ENCODE results near the gene RNF26. TPM values are rescaled to one million over a fixed set of nuclear protein-coding genes. Genes with fewer than 3 reads are reported as not detected.
A peak's percentile ranks its signal among the peaks of the same experiment; 100 is the strongest.

The RNF26 gene
- total RNA-seq, 3 donors from 2014 or later = 8.8 to 11.2 (median 9.7) TPM

DNA sequence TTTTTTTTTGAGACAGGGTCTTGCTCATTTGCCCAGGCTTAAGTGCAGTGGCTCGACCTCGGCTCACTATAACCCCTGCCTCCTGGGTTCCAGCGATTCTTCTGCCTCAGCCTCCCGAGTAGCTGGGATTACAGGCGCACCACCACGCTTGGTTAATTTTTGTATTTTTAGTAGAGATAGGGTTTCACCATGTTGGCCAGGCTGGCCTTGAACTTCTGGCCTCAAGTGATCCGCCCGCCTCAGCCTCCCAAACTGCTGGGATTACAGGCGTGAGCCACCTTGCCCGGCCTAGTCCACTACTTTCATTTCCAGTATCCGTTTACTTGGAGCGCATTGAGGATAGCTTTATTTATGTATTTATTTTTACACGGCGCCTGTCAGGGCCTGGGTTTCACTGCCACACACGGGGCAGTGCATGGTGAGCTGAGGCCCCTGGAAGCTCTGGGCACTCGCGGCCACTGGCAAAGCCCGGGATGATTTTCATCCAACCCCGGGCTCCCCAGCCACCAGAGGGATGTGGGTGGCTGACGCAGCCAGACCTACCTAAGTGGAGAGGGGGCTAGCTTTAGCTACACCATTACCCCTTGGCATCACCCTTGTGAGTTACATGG, 11.3 kb upstream of the RNF26 start:
- peak overlapping the region in 1 of 2 donors; percentile 14 for H3K27ac ChIP-seq
- no peaks in the 10 kb centered on the region for H3K36me3 ChIP-seq
- TF ChIP-seq POLR2A (IDR thresholded peaks at IDR 0.05) (no peak), POLR2AphosphoS5 (IDR thresholded peaks at IDR 0.05) (no peak)
- TF ChIP-seq, protein P1, sequence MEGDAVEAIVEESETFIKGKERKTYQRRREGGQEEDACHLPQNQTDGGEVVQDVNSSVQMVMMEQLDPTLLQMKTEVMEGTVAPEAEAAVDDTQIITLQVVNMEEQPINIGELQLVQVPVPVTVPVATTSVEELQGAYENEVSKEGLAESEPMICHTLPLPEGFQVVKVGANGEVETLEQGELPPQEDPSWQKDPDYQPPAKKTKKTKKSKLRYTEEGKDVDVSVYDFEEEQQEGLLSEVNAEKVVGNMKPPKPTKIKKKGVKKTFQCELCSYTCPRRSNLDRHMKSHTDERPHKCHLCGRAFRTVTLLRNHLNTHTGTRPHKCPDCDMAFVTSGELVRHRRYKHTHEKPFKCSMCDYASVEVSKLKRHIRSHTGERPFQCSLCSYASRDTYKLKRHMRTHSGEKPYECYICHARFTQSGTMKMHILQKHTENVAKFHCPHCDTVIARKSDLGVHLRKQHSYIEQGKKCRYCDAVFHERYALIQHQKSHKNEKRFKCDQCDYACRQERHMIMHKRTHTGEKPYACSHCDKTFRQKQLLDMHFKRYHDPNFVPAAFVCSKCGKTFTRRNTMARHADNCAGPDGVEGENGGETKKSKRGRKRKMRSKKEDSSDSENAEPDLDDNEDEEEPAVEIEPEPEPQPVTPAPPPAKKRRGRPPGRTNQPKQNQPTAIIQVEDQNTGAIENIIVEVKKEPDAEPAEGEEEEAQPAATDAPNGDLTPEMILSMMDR (IDR thresholded peaks at IDR 0.05) = no peak
- DNase-seq (ENCODE audit: low spot score in 2 of 2) = no peak
- H3K9me3 ChIP-seq = no peaks in the 10 kb centered on the region
- H3K4me3 ChIP-seq = no peak overlapping the region
- H3K4me1 ChIP-seq = peaks cover 0 to 12% of the 10 kb centered on the region in 2 donors
- peaks cover 0 to 3% of the 10 kb centered on the region in 2 donors for H3K27me3 ChIP-seq
- intact Hi-C loops (cut with DNase I; ENCODE audit: low total_unique reads) = no loop called here

DNA sequence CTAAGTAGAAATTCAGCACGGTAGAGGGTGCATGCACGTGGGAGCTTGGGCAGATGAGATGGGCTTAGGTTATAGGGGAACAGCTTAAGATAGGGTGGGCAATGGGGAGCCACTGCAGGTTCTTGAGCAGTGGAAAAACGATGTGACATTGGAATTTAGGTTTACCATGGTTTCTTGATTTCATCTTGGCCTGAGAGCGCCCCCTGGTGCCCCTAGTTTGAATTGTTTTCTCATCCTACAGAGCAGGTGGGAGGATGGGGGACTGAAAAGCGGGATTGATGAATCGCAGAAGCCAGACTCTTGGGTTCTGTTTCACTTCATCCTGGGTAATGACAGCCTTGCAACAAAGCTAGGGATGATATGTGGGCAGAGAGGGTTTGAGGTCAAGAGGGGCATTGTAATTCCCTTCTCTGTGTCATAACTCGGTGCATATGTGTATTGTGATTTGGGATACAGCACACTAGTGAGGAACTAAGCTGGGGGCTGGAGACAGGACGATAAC, 10.7 kb upstream of the RNF26 start:
- Histone ChIP-seq H3K4me3 (no peak overlapping the region), H3K27ac (peak overlapping the region in 1 of 2 donors; percentile 14), H3K9me3 (no peaks in the 10 kb centered on the region), H3K4me1 (peaks cover 0 to 6% of the 10 kb centered on the region in 2 donors), H3K36me3 (no peaks in the 10 kb centered on the region), H3K27me3 (peaks cover 0 to 3% of the 10 kb centered on the region in 2 donors)
- no peak for DNase-seq (ENCODE audit: low spot score in 2 of 2)
- intact Hi-C loops (cut with DNase I; ENCODE audit: low total_unique reads) = no loop called here
- TF ChIP-seq, protein P1 (IDR thresholded peaks at IDR 0.05) = peak; percentile 31 to 66 (median 64)
- no peak for TF ChIP-seq POLR2A (IDR thresholded peaks at IDR 0.05)

DNA sequence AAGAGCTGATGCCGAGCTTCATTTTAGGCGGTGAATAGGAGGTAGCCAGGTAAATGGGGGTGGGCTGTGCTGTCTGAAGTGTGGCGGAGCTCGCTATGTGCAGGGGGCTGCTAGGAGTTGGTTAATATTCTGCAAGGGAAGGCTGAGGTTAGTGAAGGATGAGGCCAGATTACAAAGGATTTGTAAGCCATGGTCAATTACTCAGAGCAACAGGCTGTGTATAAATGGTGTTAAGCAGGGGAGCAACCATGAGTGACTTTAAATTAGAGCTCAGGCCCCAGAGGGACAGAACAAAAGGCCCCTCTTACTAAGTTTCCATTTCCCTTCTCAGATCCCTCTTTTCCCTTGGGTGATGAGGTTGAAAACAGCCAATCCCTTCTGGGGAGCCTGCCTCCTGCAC, 10.1 kb upstream of the RNF26 start:
- no peaks in the 10 kb centered on the region for H3K9me3 ChIP-seq
- intact Hi-C loops (cut with DNase I; ENCODE audit: low total_unique reads) = no loop called here
- peaks cover 0 to 3% of the 10 kb centered on the region in 2 donors for H3K27me3 ChIP-seq
- no peak for TF ChIP-seq POLR2A (IDR thresholded peaks at IDR 0.05)
- H3K4me1 ChIP-seq = peaks cover 0 to 3% of the 10 kb centered on the region in 2 donors
- no peak overlapping the region for H3K4me3 ChIP-seq
- H3K27ac ChIP-seq = no peak overlapping the region
- no peaks in the 10 kb centered on the region for H3K36me3 ChIP-seq
- no peak for DNase-seq (ENCODE audit: low spot score in 2 of 2)

DNA sequence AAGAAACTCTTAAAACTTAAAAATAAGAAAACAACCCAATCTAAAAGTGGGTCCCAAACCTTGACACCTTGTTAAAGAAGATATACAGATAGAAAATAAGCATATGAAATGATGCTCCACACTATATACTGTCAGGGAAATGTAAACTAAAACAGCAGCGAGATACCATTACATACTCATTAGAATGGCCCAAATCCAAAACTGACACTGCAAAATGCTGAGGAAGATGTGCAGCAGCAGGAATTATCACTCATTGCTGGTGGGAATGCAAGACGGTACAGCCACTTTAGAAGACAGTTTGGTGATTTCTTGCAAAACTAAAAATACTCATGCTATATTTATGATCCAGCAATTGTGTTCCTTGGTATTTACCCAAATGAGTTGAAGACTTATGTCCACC, 5.0 kb upstream of the RNF26 start:
- TF ChIP-seq POLR2AphosphoS5 (IDR thresholded peaks at IDR 0.05) (no peak), POLR2A (IDR thresholded peaks at IDR 0.05) (no peak)
- TF ChIP-seq, protein P1 (IDR thresholded peaks at IDR 0.05) = no peak
- no peaks in the 10 kb centered on the region for H3K27me3 ChIP-seq
- no peak for DNase-seq (ENCODE audit: low spot score in 2 of 2)
- H3K36me3 ChIP-seq = no peaks in the 10 kb centered on the region
- no peak overlapping the region for H3K4me3 ChIP-seq
- no peaks in the 10 kb centered on the region for H3K4me1 ChIP-seq
- H3K27ac ChIP-seq = no peak overlapping the region
- no peaks in the 10 kb centered on the region for H3K9me3 ChIP-seq
- intact Hi-C loops (cut with DNase I; ENCODE audit: low total_unique reads) = no loop called here

DNA sequence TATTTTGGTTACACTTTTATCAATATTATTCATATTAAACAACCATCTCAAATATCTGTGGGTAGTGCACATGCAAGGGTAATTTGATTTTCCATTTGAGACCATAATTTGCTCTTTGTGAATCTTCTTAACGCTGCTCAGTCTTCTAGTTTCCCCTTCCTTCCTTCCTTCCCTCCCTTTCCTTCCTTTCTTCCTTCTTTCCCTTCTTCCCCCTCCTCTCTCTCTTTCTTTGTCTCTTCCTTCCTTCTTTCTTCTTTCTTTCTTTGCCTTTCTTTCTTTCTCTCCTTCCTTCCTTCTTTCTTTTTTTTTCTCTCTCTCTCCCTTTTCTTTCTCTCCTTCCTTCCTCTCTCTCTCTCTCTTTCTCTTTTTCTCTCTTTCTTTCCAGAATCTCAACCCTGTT, 4.1 kb upstream of the RNF26 start:
- no peaks in the 10 kb centered on the region for H3K36me3 ChIP-seq
- intact Hi-C loops (cut with DNase I; ENCODE audit: low total_unique reads) = no loop called here
- H3K9me3 ChIP-seq = no peaks in the 10 kb centered on the region
- H3K27me3 ChIP-seq = no peaks in the 10 kb centered on the region
- no peak overlapping the region for H3K4me3 ChIP-seq
- DNase-seq (ENCODE audit: low spot score in 2 of 2) = no peak
- H3K27ac ChIP-seq = no peak overlapping the region
- peaks cover 3 to 4% of the 10 kb centered on the region in 2 donors for H3K4me1 ChIP-seq
- TF ChIP-seq, protein P1 (IDR thresholded peaks at IDR 0.05) = no peak
- TF ChIP-seq POLR2A (IDR thresholded peaks at IDR 0.05) (no peak), POLR2AphosphoS5 (IDR thresholded peaks at IDR 0.05) (no peak)
